CD8-positive, alpha-beta memory T cell (primary cell): ENCODE results near the gene AGPAT3. TPM values are rescaled to one million over a fixed set of nuclear protein-coding genes. Genes with fewer than 3 reads are reported as not detected.

Source experiments
- CTCF ChIA-PET: fragments of 350-600 bp; sonication (Branson Sonifier 250); formaldehyde crosslinking; loops from one replicate; lab custom pipeline; 2021; ENCODE audit warnings: antibody characterized with exemption; lab: Charles Lee
- POLR2A ChIA-PET: fragments of 350-600 bp; sonication (Branson Sonifier 250); formaldehyde crosslinking; loops from one replicate; lab custom pipeline; 2021; ENCODE audit warnings: antibody characterized with exemption; lab: Charles Lee
- DNase-seq, 5 donors: peaks; one replicate each; pipeline versions ENCODE4 v3.0.0 to v3.0.0-alpha.2; 2020 to 2022; ENCODE audit warnings: mixed read lengths in 1 of 5
- H3K27ac ChIP-seq: one replicate; pipeline ENCODE4 v1.7.0; 2013; ENCODE audit warnings: low read depth, mild to moderate bottlenecking, low read length, moderate library complexity
- H3K27me3 ChIP-seq: 2 replicates; pipeline ENCODE4 v1.7.0; 2013; ENCODE audit warnings: low read length, mild to moderate bottlenecking; ENCODE audit not compliant: insufficient read depth, poor library complexity, severe bottlenecking
- H3K36me3 ChIP-seq: 2 replicates; pipeline ENCODE4 v1.7.0; 2013; ENCODE audit warnings: mild to moderate bottlenecking, low read length, moderate library complexity; ENCODE audit not compliant: insufficient read depth
- H3K4me1 ChIP-seq: 2 replicates; pipeline ENCODE4 v1.7.0; 2013; ENCODE audit warnings: mild to moderate bottlenecking, low read length, moderate library complexity; ENCODE audit not compliant: insufficient read depth
- H3K4me3 ChIP-seq: 2 replicates; pipeline ENCODE4 v1.7.0; 2013; ENCODE audit warnings: mild to moderate bottlenecking, low read length
- H3K9me3 ChIP-seq: 2 replicates; pipeline ENCODE4 v1.7.0; 2013; ENCODE audit warnings: mild to moderate bottlenecking, low read length
- H3K27ac Mint-ChIP-seq, 8 donors: one replicate each; pipeline ENCODE4 v1.8.0; 2020 to 2021; ENCODE audit warnings: mixed read lengths in 8 of 8, mild to moderate bottlenecking in 6 of 8, inconsistent platforms in 3 of 8, moderate library complexity in 3 of 8
- H3K27me3 Mint-ChIP-seq, 2 donors: one replicate each; pipeline ENCODE4 v1.8.0; 2020 to 2021; ENCODE audit warnings: mixed read lengths in 2 of 2, mild to moderate bottlenecking in 1 of 2, moderate library complexity in 1 of 2
- H3K36me3 Mint-ChIP-seq, 3 donors: one replicate each; pipeline ENCODE4 v1.8.0; 2020 to 2021; ENCODE audit warnings: mixed read lengths in 3 of 3, inconsistent platforms in 1 of 3, mild to moderate bottlenecking in 1 of 3
- H3K4me1 Mint-ChIP-seq, 3 donors: one replicate each; pipeline ENCODE4 v1.8.0; 2020 to 2021; ENCODE audit warnings: mixed read lengths in 3 of 3, inconsistent platforms in 1 of 3, mild to moderate bottlenecking in 1 of 3
- H3K4me3 Mint-ChIP-seq, 7 donors: one replicate each; pipeline ENCODE4 v1.8.0; 2020 to 2021; ENCODE audit warnings: mixed read lengths in 7 of 7, mild to moderate bottlenecking in 6 of 7, moderate library complexity in 4 of 7, inconsistent platforms in 2 of 7
- H3K9me3 Mint-ChIP-seq, 5 donors: one replicate each; pipeline ENCODE4 v1.8.0; 2020 to 2022; ENCODE audit warnings: mixed read lengths in 5 of 5, mild to moderate bottlenecking in 3 of 5, moderate library complexity in 2 of 5, inconsistent platforms in 1 of 5
- polyA plus RNA-seq: library from polyadenylated mRNA; unstranded; fragments of 300-500 nt; fragmentation: Illumina TruSeq; gene quantifications from one replicate; pipeline ENCODE4 v1.2.3, GENCODE V29; 2021
- total RNA-seq, 2 experiments: library from RNA; stranded (reverse); gene quantifications; one replicate each; pipeline ENCODE4 v1.2.3, GENCODE V29; 2021

AGPAT3 gene
- total and polyA plus RNA-seq, 3 experiments from 2014 or later = 15.9 to 69.3 (median 66.5) TPM

- Mint-ChIP-seq H3K4me3 (peak overlapping the region in 1 of 7 donors; percentile 21), H3K36me3 (no peaks in the 10 kb centered on the region), H3K27me3 (peaks cover 11 to 15% of the 10 kb centered on the region in 2 donors), H3K4me1 (peaks cover 0 to 4% (median 0%) of the 10 kb centered on the region in 3 donors), H3K27ac (peak overlapping the region in 2 of 8 donors; percentile 26 to 54), H3K9me3 (no peaks in the 10 kb centered on the region)
- H3K9me3 ChIP-seq = no peaks in the 10 kb centered on the region
- H3K4me1 ChIP-seq = no peaks in the 10 kb centered on the region
- H3K4me3 ChIP-seq = no peak overlapping the region
- no peak overlapping the region for H3K27ac ChIP-seq
- peak in 1 of 5 donors; percentile 20 for DNase-seq
- H3K36me3 ChIP-seq = no peaks in the 10 kb centered on the region
- CTCF ChIA-PET = no interaction called here
- POLR2A ChIA-PET = no interaction called here
- H3K27me3 ChIP-seq = no peaks in the 10 kb centered on the region
These were observed 5.2 kb upstream of the AGPAT3 start for GRCh38 chr21:43859747-43860214.

- Mint-ChIP-seq H3K27me3 (peaks cover 5 to 6% of the 10 kb centered on the region in 2 donors), H3K4me1 (peaks cover 7 to 8% (median 8%) of the 10 kb centered on the region in 3 donors), H3K36me3 (no peaks in the 10 kb centered on the region), H3K27ac (no peak overlapping the region), H3K4me3 (peak overlapping the region in 2 of 7 donors; percentile 60 to 61), H3K9me3 (no peaks in the 10 kb centered on the region)
- CTCF ChIA-PET = interaction anchor here (0.7 to 0.9 kb wide), 2 partner anchors 60 to 114 kb away, joined by 3 read pairs; no protein-coding TSS in a partner anchor
- H3K4me3 ChIP-seq = no peak overlapping the region
- no peaks in the 10 kb centered on the region for H3K36me3 ChIP-seq
- no peak for DNase-seq
- POLR2A ChIA-PET = no interaction called here
- H3K27ac ChIP-seq = no peak overlapping the region
- no peaks in the 10 kb centered on the region for H3K27me3 ChIP-seq
- H3K9me3 ChIP-seq = no peaks in the 10 kb centered on the region
- H3K4me1 ChIP-seq = peaks cover 7% of the 10 kb centered on the region
These were observed 3.3 kb upstream of the AGPAT3 start for GRCh38 chr21:43861706-43862105.

- H3K4me3 Mint-ChIP-seq = peak overlapping the region in 3 of 7 donors; percentile 23 to 87 (median 85)
- no peaks in the 10 kb centered on the region for H3K9me3 Mint-ChIP-seq
- H3K36me3 Mint-ChIP-seq = peaks cover 0 to 8% (median 0%) of the 10 kb centered on the region in 3 donors
- peak in 2 of 5 donors; percentile 16 to 45 for DNase-seq
- no peak overlapping the region for H3K27ac ChIP-seq
- H3K36me3 ChIP-seq = no peaks in the 10 kb centered on the region
- H3K4me1 ChIP-seq = peaks cover 25% of the 10 kb centered on the region
- H3K27ac Mint-ChIP-seq = no peak overlapping the region
- H3K27me3 ChIP-seq = no peaks in the 10 kb centered on the region
- H3K4me1 Mint-ChIP-seq = peaks cover 35 to 36% (median 35%) of the 10 kb centered on the region in 3 donors
- peaks cover 0 to 4% of the 10 kb centered on the region in 2 donors for H3K27me3 Mint-ChIP-seq
- H3K9me3 ChIP-seq = no peaks in the 10 kb centered on the region
- POLR2A ChIA-PET = no interaction called here
- H3K4me3 ChIP-seq = peak overlapping the region; percentile 43
- CTCF ChIA-PET = interaction anchor here (1.1 to 1.3 kb wide), 3 partner anchors 19 to 75 kb away, joined by 3 to 4 read pairs (median 4); no protein-coding TSS in a partner anchor
These were observed 586 bp upstream of the AGPAT3 start for GRCh38 chr21:43864313-43864961.

- Mint-ChIP-seq H3K36me3 (peaks cover 0 to 12% (median 0%) of the 10 kb centered on the region in 3 donors), H3K9me3 (no peaks in the 10 kb centered on the region), H3K4me1 (peaks cover 35 to 38% (median 38%) of the 10 kb centered on the region in 3 donors), H3K27me3 (peaks cover 0 to 3% of the 10 kb centered on the region in 2 donors), H3K27ac (peak overlapping the region; percentile 62 to 97 (median 92)), H3K4me3 (peak overlapping the region; percentile 75 to 95 (median 87))
- POLR2A ChIA-PET = interaction anchor here (0.6 to 1.5 kb wide), 2 partner anchors 12 to 28 kb away, joined by 5 to 8 read pairs; no protein-coding TSS in a partner anchor
- Histone ChIP-seq H3K4me3 (peak overlapping the region; percentile 70), H3K27ac (peak overlapping the region; percentile 84), H3K4me1 (peaks cover 25% of the 10 kb centered on the region), H3K36me3 (no peaks in the 10 kb centered on the region), H3K27me3 (no peaks in the 10 kb centered on the region), H3K9me3 (no peaks in the 10 kb centered on the region)
- CTCF ChIA-PET = interaction anchor here (0.8 to 1.2 kb wide), 2 partner anchors 43 to 52 kb away, joined by 3 to 4 read pairs; no protein-coding TSS in a partner anchor
- DNase-seq = peak; percentile 40 to 76 (median 57)
These were observed 677 bp downstream of the AGPAT3 start for GRCh38 chr21:43865540-43866259.

GRCh38 chr21:43866260-43866629 lies 1.2 kb downstream of the AGPAT3 start:
- H3K27me3 Mint-ChIP-seq = peaks cover 0 to 2% of the 10 kb centered on the region in 2 donors
- H3K27ac ChIP-seq = peak overlapping the region; percentile 84
- peak overlapping the region; percentile 70 for H3K4me3 ChIP-seq
- CTCF ChIA-PET = interaction anchor here (0.8 to 1.2 kb wide), 3 partner anchors 35 to 52 kb away, joined by 3 to 4 read pairs (median 3); no protein-coding TSS in a partner anchor
- peak in 4 of 5 donors; percentile 17 to 60 (median 27) for DNase-seq
- no peaks in the 10 kb centered on the region for H3K9me3 ChIP-seq
- peaks cover 2% of the 10 kb centered on the region for H3K36me3 ChIP-seq
- peaks cover 25% of the 10 kb centered on the region for H3K4me1 ChIP-seq
- peak overlapping the region; percentile 62 to 97 (median 92) for H3K27ac Mint-ChIP-seq
- no peaks in the 10 kb centered on the region for H3K27me3 ChIP-seq
- peak overlapping the region; percentile 75 to 95 (median 87) for H3K4me3 Mint-ChIP-seq
- POLR2A ChIA-PET = interaction anchor here (0.6 to 1.5 kb wide), 2 partner anchors 13 to 28 kb away, joined by 5 to 8 read pairs; no protein-coding TSS in a partner anchor
- peaks cover 0 to 16% (median 0%) of the 10 kb centered on the region in 3 donors for H3K36me3 Mint-ChIP-seq
- H3K9me3 Mint-ChIP-seq = no peaks in the 10 kb centered on the region
- peaks cover 41 to 44% (median 43%) of the 10 kb centered on the region in 3 donors for H3K4me1 Mint-ChIP-seq

GRCh38 chr21:43866659-43867331 lies 1.8 kb downstream of the AGPAT3 start:
- Mint-ChIP-seq H3K9me3 (no peaks in the 10 kb centered on the region), H3K27ac (peak overlapping the region; percentile 62 to 97 (median 92)), H3K36me3 (peaks cover 0 to 19% (median 0%) of the 10 kb centered on the region in 3 donors), H3K27me3 (peaks cover 0 to 2% of the 10 kb centered on the region in 2 donors), H3K4me3 (peak overlapping the region; percentile 75 to 95 (median 87)), H3K4me1 (peaks cover 42 to 49% (median 49%) of the 10 kb centered on the region in 3 donors)
- Histone ChIP-seq H3K27ac (peak overlapping the region; percentile 84), H3K4me3 (peak overlapping the region; percentile 70), H3K4me1 (peaks cover 25% of the 10 kb centered on the region), H3K27me3 (no peaks in the 10 kb centered on the region), H3K9me3 (no peaks in the 10 kb centered on the region), H3K36me3 (peaks cover 4% of the 10 kb centered on the region)
- peak; percentile 35 to 69 (median 45) for DNase-seq
- ChIA-PET POLR2A (interaction anchor here (0.6 to 1.5 kb wide), 2 partner anchors 13 to 27 kb away, joined by 5 to 8 read pairs; no protein-coding TSS in a partner anchor), CTCF (interaction anchor here (0.8 to 1.2 kb wide), 3 partner anchors 34 to 51 kb away, joined by 3 to 4 read pairs (median 3); no protein-coding TSS in a partner anchor)

GRCh38 chr21:43867332-43867703 lies 2.3 kb downstream of the AGPAT3 start:
- Mint-ChIP-seq H3K4me1 (peaks cover 45 to 53% (median 51%) of the 10 kb centered on the region in 3 donors), H3K36me3 (peaks cover 0 to 20% (median 0%) of the 10 kb centered on the region in 3 donors), H3K27ac (peak overlapping the region; percentile 62 to 97 (median 92)), H3K4me3 (peak overlapping the region; percentile 75 to 95 (median 87)), H3K9me3 (no peaks in the 10 kb centered on the region), H3K27me3 (peaks cover 0 to 2% of the 10 kb centered on the region in 2 donors)
- DNase-seq = no peak
- H3K4me1 ChIP-seq = peaks cover 25% of the 10 kb centered on the region
- no peaks in the 10 kb centered on the region for H3K9me3 ChIP-seq
- H3K27me3 ChIP-seq = no peaks in the 10 kb centered on the region
- peaks cover 4% of the 10 kb centered on the region for H3K36me3 ChIP-seq
- CTCF ChIA-PET = interaction anchor here (1.2 kb wide), 1 partner anchor 34 kb away, joined by 3 read pairs; no protein-coding TSS in a partner anchor
- POLR2A ChIA-PET = no interaction called here
- H3K27ac ChIP-seq = peak overlapping the region; percentile 84
- peak overlapping the region; percentile 70 for H3K4me3 ChIP-seq
